Brain microvascular endothelial cell (primary cell): ENCODE measurements around the gene FZD10.

ENCODE experiments used
- DNase-seq: peaks from one replicate; pipeline ENCODE4 v3.0.0-alpha.2; 2020
- H3K27ac ChIP-seq: fragments of 250-450 bp; sonication (Bioruptor Pico); 2 replicates; pipeline ENCODE4 v1.5.1; 2020; ENCODE audit warnings: mild to moderate bottlenecking, moderate library complexity
- H3K27me3 ChIP-seq: fragments of 250-450 bp; sonication (Bioruptor Pico); replicated peaks from 2 replicates; pipeline ENCODE4 v1.5.1; 2020; ENCODE audit warnings: mild to moderate bottlenecking
- H3K36me3 ChIP-seq: fragments of 250-450 bp; sonication (Bioruptor Pico); replicated peaks from 2 replicates; pipeline ENCODE4 v1.5.1; 2020; ENCODE audit warnings: mild to moderate bottlenecking
- H3K4me3 ChIP-seq: 2 replicates; pipeline ENCODE4 v1.5.1; 2011; ENCODE audit warnings: low read depth, mild to moderate bottlenecking, control low read depth, low read length, moderate library complexity
- CTCF ChIP-seq: IDR thresholded peaks from 2 replicates; pipeline ENCODE4 v1.5.1; 2011; ENCODE audit warnings: low read depth, mild to moderate bottlenecking, moderate library complexity, low read length, control low read depth, inconsistent platforms; ENCODE audit errors: missing control alignments
- in situ Hi-C: cut with HindIII; loops from 2 replicates; pipeline ENCODE4 v1.10.0; 2017; ENCODE audit warnings: low sequenced_read_pairs, low pct_ligation_motif_present

Gene FZD10

GRCh38 chr12:130178282-130178681 is 16.0 kb downstream of the FZD10 start:
- Histone ChIP-seq H3K27me3 (no peaks in the 10 kb centered on the region), H3K27ac (no peak overlapping the region), H3K36me3 (no peaks in the 10 kb centered on the region), H3K4me3 (no peak overlapping the region)
- DNase-seq, result no peak
- no peak for TF ChIP-seq CTCF
- in situ Hi-C loops, result no loop called here

- H3K27ac ChIP-seq, result no peak overlapping the region
- H3K36me3 ChIP-seq, result no peaks in the 10 kb centered on the region
- no peak for DNase-seq
- no peak for TF ChIP-seq CTCF
- H3K27me3 ChIP-seq, result no peaks in the 10 kb centered on the region
- in situ Hi-C loops, result no loop called here
- H3K4me3 ChIP-seq, result no peak overlapping the region
These were observed 16.9 kb downstream of the FZD10 start for GRCh38 chr12:130179191-130179590.

- Histone ChIP-seq H3K27me3 (no peaks in the 10 kb centered on the region), H3K4me3 (no peak overlapping the region), H3K27ac (no peak overlapping the region), H3K36me3 (no peaks in the 10 kb centered on the region)
- in situ Hi-C loops, result no loop called here
- no peak for DNase-seq
- no peak for TF ChIP-seq CTCF
These were observed 17.4 kb downstream of the FZD10 start for GRCh38 chr12:130179621-130180020.

- Histone ChIP-seq H3K27ac (no peak overlapping the region), H3K36me3 (no peaks in the 10 kb centered on the region), H3K27me3 (no peaks in the 10 kb centered on the region), H3K4me3 (no peak overlapping the region)
- in situ Hi-C loops, result no loop called here
- TF ChIP-seq CTCF, result no peak
- DNase-seq, result no peak
These were observed 18.9 kb downstream of the FZD10 start for GRCh38 chr12:130181211-130181610.

GRCh38 chr12:130183585-130184370 is 21.5 kb downstream of the FZD10 start:
- in situ Hi-C loops, result no loop called here
- H3K27ac ChIP-seq, result no peak overlapping the region
- no peak for DNase-seq

More at GRCh38 chr12:130183585-130184370, 21.5 kb downstream of the FZD10 start:
- no peak for TF ChIP-seq CTCF
- Histone ChIP-seq H3K36me3 (no peaks in the 10 kb centered on the region), H3K4me3 (no peak overlapping the region), H3K27me3 (no peaks in the 10 kb centered on the region)
